Measurements from ENCODE around the gene COLQ.

DNA sequence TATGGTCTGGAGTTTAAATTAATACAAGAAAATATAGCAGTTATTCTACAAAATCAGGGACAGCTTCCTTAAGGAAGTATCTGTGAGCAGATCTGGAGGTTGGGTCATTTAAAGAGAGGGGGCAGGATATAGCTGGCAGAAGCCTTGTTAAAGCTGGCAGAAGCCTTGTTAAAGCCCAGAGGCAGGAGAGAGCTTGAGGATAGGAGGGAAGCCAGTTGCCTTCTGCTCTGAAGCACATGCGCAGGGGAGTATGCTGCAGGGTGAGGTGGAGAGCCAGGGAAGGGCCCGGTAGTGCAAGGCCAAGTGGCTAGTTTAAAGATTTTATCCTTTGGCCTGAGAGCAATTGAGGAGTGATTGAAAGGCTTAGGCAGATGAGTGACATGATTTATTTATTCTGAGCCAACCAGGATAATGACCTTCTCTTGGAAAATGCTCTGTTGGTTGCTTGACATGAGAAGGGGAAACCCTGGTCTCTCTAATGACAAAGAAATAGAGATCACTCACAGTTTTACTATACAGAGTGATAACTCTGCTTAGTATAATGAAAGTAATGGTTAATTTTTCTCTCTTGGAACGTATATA, 90.2 kb downstream of the COLQ start:
- no peak for TF ChIP-seq CTCF (IDR thresholded peaks at IDR 0.05 in 2 of 3, conservative IDR thresholded peaks at IDR 0.05 in 1 of 3; ENCODE audit: borderline replicate concordance in 1 of 3, insufficient read depth in 1 of 3, low read depth in 2 of 3, low read length in 2 of 3)
- no peak for TF ChIP-seq POLR2A (IDR thresholded peaks at IDR 0.05; ENCODE audit: borderline replicate concordance, extremely low read depth, insufficient read depth, insufficient read length)
- no peak for TF ChIP-seq REST (IDR thresholded peaks at IDR 0.05; ENCODE audit: low read depth)
- no peak for TF ChIP-seq EZH2 (IDR thresholded peaks at IDR 0.05)
- TF ChIP-seq POLR2AphosphoS5 (IDR thresholded peaks at IDR 0.05; ENCODE audit: low read depth, low read length), result no peak
- TF ChIP-seq EZH2phosphoT487 (IDR thresholded peaks at IDR 0.05; ENCODE audit: borderline replicate concordance), result no peak
- TF ChIP-seq RAD21 (IDR thresholded peaks at IDR 0.05; ENCODE audit: low read depth), result no peak
- no peak for TF ChIP-seq JUND (IDR thresholded peaks at IDR 0.05)
- TF ChIP-seq EGR1 (IDR thresholded peaks at IDR 0.05; ENCODE audit: low read depth), result no peak
